RWPE2 (cell line): ENCODE data around the gene NEK5.

ENCODE experiments used
- ATAC-seq: fragments of 200-7000 bp; cut with Tn5 transposase; 3 replicates; pipeline ENCODE4 v1.9.1; 2021; ENCODE audit warnings: low read depth
- DNase-seq: peaks from one replicate; pipeline ENCODE4 v3.0.0-alpha.2; 2020; ENCODE audit warnings: low spot score
- H3K27ac ChIP-seq: fragments of 450-650 bp; 2 replicates; pipeline ENCODE4 v1.5.1; 2017; ENCODE audit warnings: mild to moderate bottlenecking; ENCODE audit not compliant: poor library complexity, severe bottlenecking
- H3K27me3 ChIP-seq: fragments of 250-450 bp; sonication (Bioruptor Pico); 2 replicates; pipeline ENCODE4 v1.5.1; 2021; ENCODE audit warnings: mild to moderate bottlenecking, moderate library complexity; ENCODE audit not compliant: insufficient read depth, poor library complexity, severe bottlenecking
- H3K36me3 ChIP-seq: fragments of 250-450 bp; sonication (Bioruptor Pico); 2 replicates; pipeline ENCODE4 v1.5.1; 2020; ENCODE audit warnings: low read depth, mild to moderate bottlenecking, moderate library complexity
- H3K4me1 ChIP-seq: fragments of 250-450 bp; sonication (Bioruptor Pico); 2 replicates; pipeline ENCODE4 v1.5.1; 2021; ENCODE audit warnings: mild to moderate bottlenecking, moderate library complexity; ENCODE audit not compliant: insufficient read depth, poor library complexity, severe bottlenecking
- H3K4me3 ChIP-seq: fragments of 250-450 bp; sonication (Bioruptor Pico); 2 replicates; pipeline ENCODE4 v1.5.1; 2021; ENCODE audit warnings: mild to moderate bottlenecking, moderate library complexity; ENCODE audit not compliant: severe bottlenecking
- H3K9me3 ChIP-seq: fragments of 250-450 bp; sonication (Bioruptor Pico); 2 replicates; pipeline ENCODE4 v1.5.1; 2021; ENCODE audit warnings: mild to moderate bottlenecking, moderate library complexity; ENCODE audit not compliant: severe bottlenecking
- CTCF ChIP-seq: fragments of 450-650 bp; IDR thresholded peaks from one replicate; pipeline ENCODE4 v1.5.1; 2017; ENCODE audit warnings: mild to moderate bottlenecking, moderate library complexity; ENCODE audit not compliant: poor library complexity, severe bottlenecking

The NEK5 gene

GRCh38 chr13:52010890-52011631 lies 117.8 kb downstream of the NEK5 start, which contains the start of gene ATP7B:
TSS of gene ATP7B (minus strand) at chr13:52011450. CDS start at chr13:52011337, 113 bp downstream.
- peak; percentile 30 for ATAC-seq
- TF ChIP-seq CTCF, result no peak
- H3K4me1 ChIP-seq, result no peaks in the 10 kb centered on the region
- H3K36me3 ChIP-seq, result no peaks in the 10 kb centered on the region
- H3K27ac ChIP-seq, result no peak within 1 kb of the TSS
- peak within 1 kb of the TSS; percentile 93 for H3K4me3 ChIP-seq
- no peak for DNase-seq
- H3K27me3 ChIP-seq, result no peaks in the 10 kb centered on the region
- no peaks in the 10 kb centered on the region for H3K9me3 ChIP-seq

- Histone ChIP-seq H3K4me3 (no peak overlapping the region), H3K27ac (no peak overlapping the region), H3K9me3 (no peaks in the 10 kb centered on the region), H3K36me3 (no peaks in the 10 kb centered on the region), H3K27me3 (no peaks in the 10 kb centered on the region), H3K4me1 (no peaks in the 10 kb centered on the region)
- DNase-seq, result no peak
- ATAC-seq, result no peak
- TF ChIP-seq CTCF, result no peak
Observed at GRCh38 chr13:52009946-52010345, 118.9 kb downstream of the NEK5 start.

GRCh38 chr13:52006523-52007245 lies 122.2 kb downstream of the NEK5 start:
- Histone ChIP-seq H3K27me3 (no peaks in the 10 kb centered on the region), H3K4me1 (no peaks in the 10 kb centered on the region), H3K36me3 (no peaks in the 10 kb centered on the region), H3K4me3 (no peak overlapping the region), H3K27ac (no peak overlapping the region), H3K9me3 (no peaks in the 10 kb centered on the region)
- DNase-seq (no peak), ATAC-seq (no peak)
- TF ChIP-seq CTCF, result no peak

- DNase-seq, result no peak
- Histone ChIP-seq H3K9me3 (no peaks in the 10 kb centered on the region), H3K4me3 (no peak overlapping the region), H3K4me1 (no peaks in the 10 kb centered on the region), H3K27ac (no peak overlapping the region), H3K36me3 (no peaks in the 10 kb centered on the region), H3K27me3 (no peaks in the 10 kb centered on the region)
- ATAC-seq, result no peak
- no peak for TF ChIP-seq CTCF
Observed at GRCh38 chr13:52005841-52006522, 122.9 kb downstream of the NEK5 start.
